Measurements from ENCODE around the gene TPPP3. TPM values are rescaled to one million over a fixed set of nuclear protein-coding genes. Genes with fewer than 3 reads are reported as not detected.

Gene TPPP3
- total RNA-seq, 4 donors from 2014 or later: 14.8 to 111 (median 55.0) TPM

DNA sequence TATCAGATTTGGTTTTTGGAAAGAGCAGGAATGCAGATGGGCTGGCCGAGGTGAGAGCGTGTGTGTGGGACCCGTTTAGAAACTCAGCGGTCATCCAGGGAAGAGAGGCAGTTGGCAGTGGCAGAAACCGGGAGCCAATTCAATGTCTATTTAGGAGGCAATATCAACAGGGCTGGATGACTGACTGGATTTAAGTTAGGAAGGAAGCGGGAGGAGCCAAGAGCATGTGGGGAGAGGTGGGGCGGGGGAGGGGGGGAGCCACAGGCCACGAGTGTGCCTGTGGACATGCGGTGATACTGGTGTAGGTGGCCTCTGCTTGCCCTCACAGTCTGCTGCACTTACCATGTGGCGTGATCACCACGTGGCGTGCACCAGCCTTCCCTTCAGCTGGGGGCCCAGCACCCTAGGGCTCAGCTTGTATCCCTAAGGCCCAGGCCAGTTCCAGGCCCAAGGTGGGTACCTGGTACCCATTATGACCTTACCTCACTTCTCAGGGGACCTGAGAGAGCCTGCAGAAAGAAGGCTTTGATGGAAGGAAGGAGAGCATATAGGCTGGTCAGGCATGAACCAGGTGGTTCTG, 10.8 kb upstream of the TPPP3 start:
- peaks cover 0 to 26% (median 18%) of the 10 kb centered on the region in 3 donors for H3K4me1 ChIP-seq
- no peak for ATAC-seq
- TF ChIP-seq EP300 (IDR thresholded peaks at IDR 0.05) (no peak), POLR2AphosphoS5 (IDR thresholded peaks at IDR 0.05) (no peak), POLR2A (IDR thresholded peaks at IDR 0.05) (no peak)
- H3K27me3 ChIP-seq: no peaks in the 10 kb centered on the region
- H3K36me3 ChIP-seq: peaks cover 0 to 14% of the 10 kb centered on the region in 2 donors
- WGBS, 2 donors (ENCODE audit: low coverage in 1 of 2): 87% methylated on average over 3 of the region's 12 CpGs; no CpG with 5 or more reads in 1 of the 2 donors
- H3K27ac ChIP-seq: no peak overlapping the region
- no peaks in the 10 kb centered on the region for H3K9me3 ChIP-seq
- H3K4me3 ChIP-seq: no peak overlapping the region

DNA sequence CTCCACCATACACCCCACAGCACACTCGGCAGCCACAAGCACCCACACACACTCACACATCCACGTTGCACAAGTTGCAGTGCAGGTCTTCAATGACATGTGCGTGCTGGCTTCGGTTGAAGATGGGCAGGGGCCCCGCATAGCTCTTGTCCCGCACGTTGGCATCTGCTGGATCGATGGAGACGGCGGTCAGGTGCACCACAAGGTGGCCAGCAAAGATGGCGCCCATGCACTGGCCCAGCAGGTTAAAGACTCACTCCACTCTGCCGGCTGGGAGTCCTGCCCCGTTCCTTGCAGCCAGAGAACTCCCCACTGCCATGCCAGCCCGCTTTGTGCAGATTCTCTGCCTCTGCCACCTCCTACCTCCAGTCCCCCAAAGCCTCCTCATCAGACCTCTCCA, 7.6 kb upstream of the TPPP3 start:
- Histone ChIP-seq H3K9me3 (no peaks in the 10 kb centered on the region), H3K36me3 (peaks cover 0 to 12% of the 10 kb centered on the region in 2 donors), H3K27ac (no peak overlapping the region), H3K27me3 (no peaks in the 10 kb centered on the region), H3K4me3 (no peak overlapping the region), H3K4me1 (peaks cover 3 to 41% (median 28%) of the 10 kb centered on the region in 3 donors)
- TF ChIP-seq EP300 (IDR thresholded peaks at IDR 0.05) (no peak), POLR2AphosphoS5 (IDR thresholded peaks at IDR 0.05) (no peak), POLR2A (IDR thresholded peaks at IDR 0.05) (no peak)
- TF ChIP-seq, protein P1, sequence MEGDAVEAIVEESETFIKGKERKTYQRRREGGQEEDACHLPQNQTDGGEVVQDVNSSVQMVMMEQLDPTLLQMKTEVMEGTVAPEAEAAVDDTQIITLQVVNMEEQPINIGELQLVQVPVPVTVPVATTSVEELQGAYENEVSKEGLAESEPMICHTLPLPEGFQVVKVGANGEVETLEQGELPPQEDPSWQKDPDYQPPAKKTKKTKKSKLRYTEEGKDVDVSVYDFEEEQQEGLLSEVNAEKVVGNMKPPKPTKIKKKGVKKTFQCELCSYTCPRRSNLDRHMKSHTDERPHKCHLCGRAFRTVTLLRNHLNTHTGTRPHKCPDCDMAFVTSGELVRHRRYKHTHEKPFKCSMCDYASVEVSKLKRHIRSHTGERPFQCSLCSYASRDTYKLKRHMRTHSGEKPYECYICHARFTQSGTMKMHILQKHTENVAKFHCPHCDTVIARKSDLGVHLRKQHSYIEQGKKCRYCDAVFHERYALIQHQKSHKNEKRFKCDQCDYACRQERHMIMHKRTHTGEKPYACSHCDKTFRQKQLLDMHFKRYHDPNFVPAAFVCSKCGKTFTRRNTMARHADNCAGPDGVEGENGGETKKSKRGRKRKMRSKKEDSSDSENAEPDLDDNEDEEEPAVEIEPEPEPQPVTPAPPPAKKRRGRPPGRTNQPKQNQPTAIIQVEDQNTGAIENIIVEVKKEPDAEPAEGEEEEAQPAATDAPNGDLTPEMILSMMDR (IDR thresholded peaks at IDR 0.05): no peak
- ATAC-seq: no peak
- WGBS, 2 donors (ENCODE audit: low coverage in 1 of 2): 100% methylated on average over 1 of the region's 14 CpGs; no CpG with 5 or more reads in 1 of the 2 donors

DNA sequence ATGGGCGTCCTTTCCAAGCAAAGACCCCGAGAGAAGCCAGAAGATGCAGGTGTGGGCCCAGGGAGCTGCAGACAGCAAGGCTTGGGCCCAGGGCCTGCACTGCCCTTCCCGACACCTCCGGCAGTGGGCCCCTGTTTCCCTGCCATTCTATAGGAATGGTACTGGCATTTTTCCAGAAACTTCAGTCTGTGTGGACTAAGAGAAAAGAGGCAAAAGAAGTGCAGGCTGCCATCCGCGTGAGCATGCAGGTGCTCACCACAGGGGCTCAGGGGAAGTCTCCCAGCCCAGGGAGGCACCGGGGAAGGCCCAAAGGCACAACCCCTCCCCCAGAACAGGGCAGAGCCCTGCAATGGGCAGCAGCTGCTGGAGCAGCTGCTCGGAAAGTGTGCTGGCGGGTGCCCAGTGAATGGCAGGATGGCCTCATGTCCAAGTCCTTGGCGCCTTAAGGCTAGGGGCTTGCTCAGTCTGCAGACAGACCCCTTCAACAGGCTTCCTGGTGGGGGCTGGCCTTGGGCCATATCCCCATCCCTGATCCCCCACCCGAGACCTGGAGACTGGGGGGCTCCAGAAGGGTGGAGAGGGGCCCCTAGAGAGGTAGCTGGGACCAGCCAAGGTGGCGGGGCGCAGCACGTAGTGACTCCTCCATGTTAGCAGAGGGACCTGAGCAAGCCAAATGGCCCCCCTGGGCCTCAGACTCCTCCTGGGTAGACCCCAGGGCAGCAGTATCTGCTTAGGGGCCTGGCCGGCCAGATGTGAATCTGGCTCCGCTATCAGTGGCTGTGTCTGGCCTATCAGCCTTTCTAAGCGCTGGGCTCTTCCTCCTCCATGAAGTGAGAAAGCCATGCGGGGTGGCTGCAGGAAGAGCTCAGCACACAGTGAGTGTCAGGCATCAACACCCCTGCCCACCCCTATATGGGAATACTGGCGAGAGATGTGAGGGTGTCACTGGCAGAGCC, 6.7 kb upstream of the TPPP3 start:
- Histone ChIP-seq H3K4me1 (peaks cover 3 to 47% (median 33%) of the 10 kb centered on the region in 3 donors), H3K4me3 (no peak overlapping the region), H3K27me3 (no peaks in the 10 kb centered on the region), H3K9me3 (no peaks in the 10 kb centered on the region), H3K27ac (no peak overlapping the region), H3K36me3 (peaks cover 0 to 8% of the 10 kb centered on the region in 2 donors)
- no peak for TF ChIP-seq EP300 (IDR thresholded peaks at IDR 0.05)
- TF ChIP-seq, protein P1 (IDR thresholded peaks at IDR 0.05): peak in 1 of 4 experiments; percentile 16
- no peak for ATAC-seq
- WGBS, 2 donors (ENCODE audit: low coverage in 1 of 2): 24 to 83% methylated on average over 3 to 6 of the region's 19 CpGs

DNA sequence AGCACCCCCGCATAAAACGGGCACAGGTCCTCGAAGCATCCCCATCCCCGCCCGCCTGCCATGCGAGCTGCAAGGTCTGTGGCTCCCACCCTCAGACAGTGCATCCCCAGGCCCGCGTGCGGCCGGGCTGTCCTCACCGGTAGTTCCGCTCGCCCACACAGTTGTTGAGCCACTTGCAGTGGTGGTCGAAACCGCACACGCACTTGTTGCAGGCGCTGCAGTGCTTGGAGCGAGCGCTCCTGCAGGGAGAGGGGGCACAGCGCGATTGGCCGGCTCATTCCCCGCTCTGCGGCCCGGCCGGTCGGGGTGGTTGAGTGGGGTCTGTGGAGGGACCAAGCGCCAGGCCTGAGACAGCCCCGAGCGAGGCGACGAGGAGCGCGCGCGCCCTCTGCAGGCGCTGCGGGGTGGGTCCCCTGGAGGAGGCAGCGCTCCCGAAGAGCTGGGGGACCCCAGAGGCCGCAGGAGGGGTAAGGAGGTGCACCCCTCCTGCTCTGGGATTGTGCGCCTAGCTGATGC, 6.0 kb upstream of the TPPP3 start:
- WGBS, 2 donors (ENCODE audit: low coverage in 1 of 2): no CpG with 5 or more reads among the region's 42 CpGs
- peaks cover 0 to 2% of the 10 kb centered on the region in 2 donors for H3K36me3 ChIP-seq
- peak overlapping the region in 1 of 2 donors; percentile 29 for H3K4me3 ChIP-seq
- no peaks in the 10 kb centered on the region for H3K27me3 ChIP-seq
- peaks cover 3 to 55% (median 35%) of the 10 kb centered on the region in 3 donors for H3K4me1 ChIP-seq
- peak overlapping the region in 2 of 4 donors; percentile 7 to 46 for H3K27ac ChIP-seq
- H3K9me3 ChIP-seq: no peaks in the 10 kb centered on the region
- TF ChIP-seq, protein P1 (IDR thresholded peaks at IDR 0.05): peak in 3 of 4 experiments; percentile 63 to 93 (median 67)
- TF ChIP-seq POLR2AphosphoS5 (IDR thresholded peaks at IDR 0.05): no peak
- ATAC-seq: peak; percentile 40

DNA sequence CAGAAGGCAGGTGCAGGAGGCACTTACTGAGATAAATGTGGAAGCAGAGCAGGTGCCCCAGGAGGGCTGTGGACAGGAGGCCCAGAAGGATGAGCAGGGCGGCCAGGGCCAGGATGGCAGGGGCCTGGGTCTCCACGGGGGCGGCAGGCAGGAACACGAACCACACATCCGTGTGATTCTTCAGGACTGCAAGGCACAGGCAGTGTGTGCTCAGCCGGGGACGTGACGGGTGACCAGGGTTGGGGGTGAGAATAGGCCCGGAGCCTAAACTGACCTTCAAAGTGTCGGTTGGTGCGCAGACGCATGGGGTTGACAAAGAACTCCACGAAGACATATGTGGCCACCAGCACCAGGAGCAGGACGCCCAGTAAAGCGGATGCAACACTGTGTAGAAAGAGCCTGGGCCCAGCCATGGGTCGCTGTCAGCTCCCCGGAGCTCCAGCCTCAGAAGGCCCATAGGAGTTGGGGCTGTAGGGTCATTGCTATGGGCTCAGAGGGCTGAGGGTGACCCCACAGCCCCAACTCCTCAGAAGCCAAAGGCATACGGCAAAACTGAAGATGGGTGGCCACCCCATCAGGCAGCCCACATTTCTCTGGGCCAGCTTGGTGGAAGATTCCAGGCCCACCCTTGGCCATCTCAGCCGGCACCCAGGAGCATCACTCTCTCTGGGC, 5.4 kb upstream of the TPPP3 start:
- 95 to 100% methylated on average over 1 to 7 of the region's 19 CpGs for WGBS, 2 donors (ENCODE audit: low coverage in 1 of 2)
- ATAC-seq: no peak
- H3K4me3 ChIP-seq: no peak overlapping the region
- H3K36me3 ChIP-seq: no peaks in the 10 kb centered on the region
- peaks cover 3 to 61% (median 39%) of the 10 kb centered on the region in 3 donors for H3K4me1 ChIP-seq
- TF ChIP-seq POLR2AphosphoS5 (IDR thresholded peaks at IDR 0.05) (no peak), EP300 (IDR thresholded peaks at IDR 0.05) (no peak), POLR2A (IDR thresholded peaks at IDR 0.05) (no peak)
- TF ChIP-seq, protein P1 (IDR thresholded peaks at IDR 0.05): no peak
- no peaks in the 10 kb centered on the region for H3K9me3 ChIP-seq
- H3K27me3 ChIP-seq: no peaks in the 10 kb centered on the region
- H3K27ac ChIP-seq: peak overlapping the region in 2 of 4 donors; percentile 7 to 46

All from gastroesophageal sphincter (tissue), 4 donors.